Kidney (tissue), 14 donors: ENCODE measurements around the gene SLC36A1. TPM values are rescaled to one million over a fixed set of nuclear protein-coding genes. Genes with fewer than 3 reads are reported as not detected.

Experiments
- DNase-seq, 5 donors: peaks; one replicate each; pipeline ENCODE4 v3.0.0-alpha.2; 2013 to 2020
- FAIRE-seq: peaks from 2 replicates; lab custom pipeline; 2012; peaks lifted over from hg19 to GRCh38; lab: Jason Lieb, UNC
- H3K27ac ChIP-seq, 2 donors: one replicate each; pipeline ENCODE4 v1.7.0; 2013; ENCODE audit warnings: low read depth in 2 of 2, low read length in 2 of 2, inconsistent platforms in 1 of 2
- H3K27me3 ChIP-seq: one replicate; pipeline ENCODE4 v1.7.1; 2013; ENCODE audit warnings: low read length, inconsistent platforms; ENCODE audit not compliant: control insufficient read depth, insufficient read depth
- H3K36me3 ChIP-seq, 3 donors: one replicate each; pipeline versions ENCODE4 v1.7.0 to v1.7.1; 2013; ENCODE audit warnings: low read length in 3 of 3, control low read depth in 1 of 3, inconsistent platforms in 1 of 3; ENCODE audit not compliant: insufficient read depth in 3 of 3, control insufficient read depth in 2 of 3
- H3K4me1 ChIP-seq, 3 donors: one replicate each; pipeline versions ENCODE4 v1.7.0 to v1.7.1; 2013; ENCODE audit warnings: low read length in 3 of 3, inconsistent platforms in 1 of 3, low read depth in 1 of 3; ENCODE audit not compliant: control insufficient read depth in 2 of 3, insufficient read depth in 2 of 3
- H3K4me3 ChIP-seq, 3 donors: one replicate each; pipeline versions ENCODE4 v1.7.0 to v1.8.1; 2013; ENCODE audit warnings: low read length in 3 of 3, control low read depth in 1 of 3, inconsistent platforms in 1 of 3
- H3K9ac ChIP-seq, 3 donors: one replicate each; pipeline versions ENCODE4 v1.7.0 to v1.7.1; 2013; ENCODE audit warnings: low read length in 3 of 3, control low read depth in 1 of 3, inconsistent platforms in 1 of 3
- H3K9me3 ChIP-seq, 3 donors: one replicate each; pipeline versions ENCODE4 v1.7.0 to v1.7.1; 2013; ENCODE audit warnings: low read length in 3 of 3, control low read depth in 1 of 3, inconsistent platforms in 1 of 3; ENCODE audit not compliant: control insufficient read depth in 2 of 3, insufficient read depth in 1 of 3
- CTCF ChIP-seq: IDR thresholded peaks from 3 replicates; pipeline ENCODE4 v1.5.1; 2012; ENCODE audit warnings: mild to moderate bottlenecking, moderate library complexity, borderline replicate concordance; ENCODE audit not compliant: insufficient read depth; ENCODE audit errors: extremely low read depth
- intact Hi-C: fragments of 100-400 bp; cut with DNase I; formaldehyde crosslinking; loops from one replicate; pipeline ENCODE4 v1.11.1; 2022
- polyA plus RNA-seq: library from polyadenylated mRNA; stranded (reverse); fragments of 350-450 nt; fragmentation: Illumina TruSeq; extraction: RNeasy Lipid Tissue Mini Kit (QIAGEN cat#74804); gene quantifications from one replicate; pipeline ENCODE4 v1.2.3, GENCODE V29; 2014; ENCODE audit warnings: low read depth, low replicate concordance; ENCODE audit not compliant: insufficient read depth
- total RNA-seq: library from RNA; stranded (reverse); fragmentation: NEBNext Ultra II Directional; extraction: Animal tissue kit (Norgen Biotek cat#: 25700); gene quantifications from one replicate; pipeline ENCODE4 v1.2.1, GENCODE V29; 2021
- donor health status: control.
- donor health status: control.
- donor health status: control.
- donor health status: control.
- donor health status: control.
- donor health status: DM: yes; HTN: yes; CAD: no.
- donor health status: Normal renal cell carcinoma (clear cell type).

SLC36A1 gene
- total and polyA plus RNA-seq, 2 donors from 2014 or later = 4.1 to 11.0 TPM

GRCh38 chr5:151531581-151531980 lies 84.2 kb downstream of the SLC36A1 start:
- intact Hi-C loops = no loop called here
- Histone ChIP-seq H3K4me3 (no peak overlapping the region), H3K4me1 (peaks cover 0 to 6% (median 0%) of the 10 kb centered on the region in 3 donors), H3K36me3 (no peaks in the 10 kb centered on the region), H3K27ac (no peak overlapping the region), H3K27me3 (no peaks in the 10 kb centered on the region), H3K9me3 (no peaks in the 10 kb centered on the region), H3K9ac (no peak overlapping the region)
- FAIRE-seq (no peak), DNase-seq (no peak)
- TF ChIP-seq CTCF = no peak

- Histone ChIP-seq H3K36me3 (no peaks in the 10 kb centered on the region), H3K4me1 (peaks cover 0 to 6% (median 0%) of the 10 kb centered on the region in 3 donors), H3K4me3 (no peak overlapping the region), H3K27me3 (no peaks in the 10 kb centered on the region), H3K27ac (no peak overlapping the region), H3K9ac (no peak overlapping the region), H3K9me3 (no peaks in the 10 kb centered on the region)
- TF ChIP-seq CTCF = no peak
- DNase-seq (no peak), FAIRE-seq (no peak)
- intact Hi-C loops = no loop called here
Measured at GRCh38 chr5:151532416-151532815, 85.0 kb downstream of the SLC36A1 start.

DNA sequence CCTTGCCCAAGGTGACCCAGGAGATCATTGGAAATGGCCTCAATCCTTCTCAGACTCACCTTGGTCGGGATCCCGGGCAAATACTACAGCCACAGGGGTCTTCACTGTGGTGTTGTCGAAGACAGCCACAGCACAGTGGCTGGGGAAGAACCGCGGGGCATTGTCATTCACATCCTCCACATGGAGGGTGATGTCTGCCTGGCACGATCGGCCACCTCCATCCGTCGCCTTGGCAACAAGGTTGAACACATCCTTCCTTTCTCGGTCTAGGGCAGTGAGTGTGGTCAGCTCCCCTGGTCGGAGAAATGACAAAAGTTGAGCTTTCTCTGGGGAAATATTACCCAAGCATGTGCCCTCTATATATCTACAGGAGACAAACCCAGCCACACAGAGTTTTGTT lies 86.9 kb downstream of the SLC36A1 start:
- no peak overlapping the region for H3K27ac ChIP-seq
- FAIRE-seq (no peak), DNase-seq (no peak)
- H3K4me3 ChIP-seq = no peak overlapping the region
- H3K27me3 ChIP-seq = no peaks in the 10 kb centered on the region
- TF ChIP-seq CTCF = no peak
- intact Hi-C loops = no loop called here
- no peak overlapping the region for H3K9ac ChIP-seq
- H3K9me3 ChIP-seq = no peaks in the 10 kb centered on the region
- no peaks in the 10 kb centered on the region for H3K36me3 ChIP-seq
- H3K4me1 ChIP-seq = no peaks in the 10 kb centered on the region

DNA sequence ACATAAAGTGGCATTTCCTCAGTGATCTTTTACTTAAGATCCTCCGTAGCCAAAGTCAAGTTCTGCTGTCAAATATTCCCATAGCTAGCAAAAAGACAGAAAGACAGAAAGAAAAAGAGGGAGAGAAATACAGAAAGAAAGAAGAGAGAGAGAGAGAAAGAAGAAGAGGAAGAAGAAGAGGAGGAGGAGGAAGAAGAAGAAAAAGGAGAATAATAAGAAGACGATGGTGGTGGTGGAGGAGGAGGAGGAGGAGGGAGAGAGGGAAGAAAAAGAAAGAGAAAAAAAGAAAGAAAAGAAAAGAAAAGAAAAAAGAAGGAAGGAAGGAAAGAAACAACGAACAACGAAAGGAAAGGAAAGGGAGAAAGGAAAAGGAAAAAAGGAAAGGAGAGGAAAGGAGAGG lies 89.6 kb downstream of the SLC36A1 start:
- Histone ChIP-seq H3K27me3 (no peaks in the 10 kb centered on the region), H3K36me3 (no peaks in the 10 kb centered on the region), H3K27ac (no peak overlapping the region), H3K4me1 (no peaks in the 10 kb centered on the region), H3K9me3 (no peaks in the 10 kb centered on the region), H3K9ac (no peak overlapping the region), H3K4me3 (no peak overlapping the region)
- no peak for TF ChIP-seq CTCF
- intact Hi-C loops = no loop called here
- FAIRE-seq (no peak), DNase-seq (no peak)
